HepG2 (cell line): ENCODE data around the gene RPH3AL. TPM values are rescaled to one million over a fixed set of nuclear protein-coding genes. Genes with fewer than 3 reads are reported as not detected.

Experiments used
- ATAC-seq: fragments of 200-7000 bp; cut with Tn5 transposase; 3 replicates; pipeline ENCODE4 v1.9.1; 2020; ENCODE audit warnings: mild to moderate bottlenecking, moderate library complexity
- BruUV-seq: library from RNA; stranded (reverse); fragments of 400-500 nt; replicated peaks from 2 replicates; lab custom pipeline; 2021; lab: Mats Ljungman, UMichigan
- CTCF ChIA-PET: fragments of 300-600 bp; formaldehyde crosslinking; extraction: SDS; loops from one replicate; lab custom pipeline; 2021; ENCODE audit warnings: low total read pairs, inconsistent platforms, low intra/inter-chr PET ratio; lab: Yijun Ruan, JAX
- POLR2A ChIA-PET: fragments of 350-600 bp; sonication (Branson Sonifier 250); formaldehyde crosslinking; loops from one replicate; lab custom pipeline; 2020; ENCODE audit warnings: antibody characterized with exemption, inconsistent platforms; lab: Yijun Ruan, JAX
- DNase-seq: peaks from one replicate; pipeline ENCODE4 v3.0.0-alpha.2; 2015; ENCODE audit warnings: low spot score
- FAIRE-seq: peaks from 3 replicates; lab custom pipeline; 2011; peaks lifted over from hg19 to GRCh38; lab: Jason Lieb, UNC
- H2AFZ ChIP-seq: one replicate; pipeline ENCODE4 v1.6.1; 2011; ENCODE audit warnings: low read length, inconsistent platforms
- H3K27ac ChIP-seq: fragments of 300-600 bp; 3 replicates; pipeline ENCODE4 v1.8.0; 2011; ENCODE audit warnings: mixed run types, mild to moderate bottlenecking, mixed read lengths, low read length, inconsistent platforms; ENCODE audit not compliant: insufficient read depth; ENCODE audit errors: extremely low read length
- H3K27me3 ChIP-seq, 2 experiments: fragments of 200-600 bp in 1 of 2; 2 replicates in 1 of 2; 3 replicates in 1 of 2; pipeline versions ENCODE4 v1.6.0 to v1.8.0; 2011; ENCODE audit warnings: low read length in 2 of 2, mild to moderate bottlenecking in 2 of 2, moderate library complexity in 2 of 2, inconsistent platforms in 1 of 2; ENCODE audit not compliant: insufficient read depth in 2 of 2, control insufficient read depth in 1 of 2
- H3K36me3 ChIP-seq, 2 experiments: fragments of 200-600 bp in 1 of 2; replicated peaks in 1 of 2; 2 replicates in 1 of 2; 3 replicates in 1 of 2; pipeline versions ENCODE4 v1.5.1 to v1.8.0; 2011; ENCODE audit warnings: low read length in 2 of 2, inconsistent platforms in 1 of 2; ENCODE audit not compliant: insufficient read depth in 2 of 2, control insufficient read depth in 1 of 2
- H3K4me1 ChIP-seq: 2 replicates; pipeline ENCODE4 v1.5.1; 2012; ENCODE audit warnings: low read length, inconsistent platforms; ENCODE audit not compliant: insufficient read depth
- H3K4me2 ChIP-seq: 2 replicates; pipeline ENCODE4 v1.6.0; 2011; ENCODE audit warnings: low read depth, low read length, inconsistent platforms
- H3K4me3 ChIP-seq, 3 experiments: fragments of 200-600 bp in 1 of 3; sonication (generic), shearing (Covaris generic) in 1 of 3; replicated peaks in 1 of 3; 2 replicates each; pipeline ENCODE4 v1.5.1; 2011 to 2016; ENCODE audit warnings: low read length in 3 of 3, inconsistent platforms in 2 of 3, low read depth in 2 of 3, mild to moderate bottlenecking in 2 of 3, control low read depth in 1 of 3, mixed read lengths in 1 of 3; ENCODE audit not compliant: insufficient read depth in 1 of 3
- H3K79me2 ChIP-seq: one replicate; pipeline ENCODE4 v1.6.1; 2011; ENCODE audit warnings: low read length, inconsistent platforms; ENCODE audit not compliant: insufficient read depth
- H3K9ac ChIP-seq: 2 replicates; pipeline ENCODE4 v1.6.0; 2011; ENCODE audit warnings: mild to moderate bottlenecking, low read depth, low read length, inconsistent platforms; ENCODE audit not compliant: insufficient read depth
- H3K9me3 ChIP-seq: 2 replicates; pipeline ENCODE4 v1.5.1; 2012; ENCODE audit warnings: mild to moderate bottlenecking, low read length
- H4K20me1 ChIP-seq: 2 replicates; pipeline ENCODE4 v1.6.0; 2011; ENCODE audit warnings: inconsistent platforms, mild to moderate bottlenecking, low read length, moderate library complexity; ENCODE audit not compliant: insufficient read depth
- DPF2 ChIP-seq: sonication (generic); formaldehyde crosslinking; IDR thresholded peaks from 2 replicates; pipeline ENCODE4 v1.4.0; 2020; ENCODE audit warnings: mild to moderate bottlenecking, low read depth, missing genetic modification reagents, borderline replicate concordance
- EZH2 ChIP-seq: conservative IDR thresholded peaks from 2 replicates; pipeline ENCODE4 v1.6.1; 2012; ENCODE audit warnings: mild to moderate bottlenecking, low read depth, low read length, moderate library complexity
- MED8 ChIP-seq: sonication (generic); formaldehyde crosslinking; IDR thresholded peaks from 2 replicates; pipeline ENCODE4 v1.8.1; 2023; ENCODE audit warnings: mild to moderate bottlenecking, missing genetic modification reagents; ENCODE audit not compliant: insufficient replicate concordance
- TOPORS ChIP-seq: sonication (generic); formaldehyde crosslinking; IDR thresholded peaks from 2 replicates; pipeline ENCODE4 v1.8.0; 2023; ENCODE audit warnings: mild to moderate bottlenecking, missing genetic modification reagents
- WGBS: methylation state at CpG from one replicate; pipeline ENCODE4 v1.1.6; 2017; ENCODE audit warnings: low lambda C conversion rate; 5-methylcytosine and 5-hydroxymethylcytosine counted together
- in situ Hi-C: cut with HindIII; loops from 2 replicates; pipeline ENCODE4 v1.10.0; 2017; ENCODE audit warnings: low pct_unique_long_range_greater_than_20kb; ENCODE audit not compliant: extremely low pct_ligation_motif_present
- intact Hi-C: fragments of 100-400 bp; cut with micrococcal nuclease; formaldehyde crosslinking; loops from one replicate; pipeline ENCODE4 v1.10.0; 2022; ENCODE audit not compliant: unreplicated experiment
- polyA plus RNA-seq, 8 experiments: library from polyadenylated mRNA; depleted of rRNA in 3 of 8; stranded (reverse) in 7 of 8; unstranded in 1 of 8; fragments of >200 nt; fragmentation: Illumina TruSeq in 4 of 8; extraction: Trizol in 4 of 8; gene quantifications; 2 replicates each; pipeline versions ENCODE4 v1.2.1 to v1.2.3, GENCODE V29; 2011 to 2016; ENCODE audit warnings: low read depth in 4 of 8, missing spikeins in 1 of 8, mixed read lengths in 1 of 8; ENCODE audit not compliant: insufficient read depth in 1 of 8
- total RNA-seq, 5 experiments: library from RNA; depleted of rRNA; stranded (reverse); fragments of >200 nt; fragmentation: Illumina TruSeq; extraction: Trizol; gene quantifications; 2 replicates each; pipeline ENCODE4 v1.2.3, GENCODE V29; 2016; ENCODE audit warnings: low read depth in 1 of 5
- TF ChIP-seq, protein P1 (sequence below), 2 experiments: sonication (generic) in 1 of 2; formaldehyde crosslinking in 1 of 2; IDR thresholded peaks; 2 replicates each; pipeline versions ENCODE4 v1.5.1 to v1.6.1; 2011 to 2020; ENCODE audit warnings: borderline replicate concordance in 1 of 2, low read depth in 1 of 2, low read length in 1 of 2, mild to moderate bottlenecking in 1 of 2, missing genetic modification reagents in 1 of 2, moderate library complexity in 1 of 2

The RPH3AL gene
- total and polyA plus RNA-seq, 2 of the 13 experiments (the other 11 are each of a cell fraction or from before 2014, with no cell fraction given) = 7.8 to 16.4 TPM

DNA sequence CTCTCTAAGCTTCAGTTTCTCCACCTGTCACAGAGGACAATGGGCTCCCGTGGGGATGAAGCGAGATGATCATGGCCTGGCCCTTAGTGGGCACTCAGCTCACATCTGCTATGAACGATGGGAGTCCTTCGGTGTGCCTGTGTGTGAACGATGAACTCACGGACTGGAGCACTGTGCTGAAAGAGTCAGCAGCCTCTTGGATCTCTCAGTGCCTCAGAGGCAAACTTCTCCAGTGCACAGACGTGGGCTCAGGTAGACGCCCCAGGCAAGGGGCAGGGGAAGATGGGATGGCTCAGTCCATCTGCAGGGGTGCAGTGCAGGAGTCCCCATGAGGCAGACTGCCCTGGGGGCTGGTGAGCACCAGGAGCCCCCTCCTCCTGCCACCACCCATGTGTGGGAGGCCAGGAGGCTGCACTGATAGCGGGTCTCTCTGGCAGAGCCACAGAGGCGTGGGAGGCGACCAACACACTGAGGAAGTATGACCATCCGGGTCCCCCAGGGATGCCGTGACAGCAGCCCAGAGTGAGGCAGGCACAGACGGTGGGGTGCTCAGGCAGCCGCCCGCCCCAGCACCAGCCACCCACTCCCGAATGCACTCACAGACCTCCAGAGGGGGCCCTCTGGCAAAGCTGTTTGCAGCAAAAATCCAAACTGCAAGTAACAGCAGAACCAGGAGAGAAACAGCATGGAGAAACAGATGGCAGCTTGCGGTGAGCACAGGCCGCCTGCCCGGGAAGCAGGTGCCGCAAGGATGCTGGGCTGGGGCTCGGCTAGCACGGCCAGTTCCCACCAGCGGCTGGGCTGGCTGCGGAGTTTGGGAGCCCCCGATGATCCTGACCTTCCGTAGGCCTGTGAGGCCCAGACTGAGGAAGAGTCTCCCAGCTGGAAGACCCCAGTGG lies 82.7 kb downstream of the RPH3AL start:
- BruUV-seq = no TSS peak
- no peaks in the 10 kb centered on the region for H3K79me2 ChIP-seq
- ATAC-seq (no peak), DNase-seq (no peak), FAIRE-seq (no peak)
- WGBS = 97% methylated on average over 15 of the region's 27 CpGs
- H3K27me3 ChIP-seq = no peaks in the 10 kb centered on the region
- no peaks in the 10 kb centered on the region for H4K20me1 ChIP-seq
- POLR2A ChIA-PET = no interaction called here
- no peaks in the 10 kb centered on the region for H3K9me3 ChIP-seq
- no peak overlapping the region for H3K4me3 ChIP-seq
- peaks cover 0 to 3% of the 10 kb centered on the region in 2 experiments; a peak in 2 of 5 replicates for H3K36me3 ChIP-seq
- in situ Hi-C loops = no loop called here
- no peaks in the 10 kb centered on the region for H3K4me1 ChIP-seq
- TF ChIP-seq DPF2 (CRISPR knock-in tag) = no peak
- TF ChIP-seq, protein P1, sequence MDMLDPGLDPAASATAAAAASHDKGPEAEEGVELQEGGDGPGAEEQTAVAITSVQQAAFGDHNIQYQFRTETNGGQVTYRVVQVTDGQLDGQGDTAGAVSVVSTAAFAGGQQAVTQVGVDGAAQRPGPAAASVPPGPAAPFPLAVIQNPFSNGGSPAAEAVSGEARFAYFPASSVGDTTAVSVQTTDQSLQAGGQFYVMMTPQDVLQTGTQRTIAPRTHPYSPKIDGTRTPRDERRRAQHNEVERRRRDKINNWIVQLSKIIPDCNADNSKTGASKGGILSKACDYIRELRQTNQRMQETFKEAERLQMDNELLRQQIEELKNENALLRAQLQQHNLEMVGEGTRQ (IDR thresholded peaks at IDR 0.05; ENCODE audit: low read depth, low read length) = no peak
- TF ChIP-seq, protein P1 (CRISPR knock-in tag; IDR thresholded peaks at IDR 0.05; ENCODE audit: borderline replicate concordance) = no peak
- TF ChIP-seq TOPORS (CRISPR knock-in tag) = no peak
- no peak for TF ChIP-seq EZH2
- TF ChIP-seq MED8 (CRISPR knock-in tag) = no peak
- TF ChIP-seq, all 625 proteins: peak for 0
- intact Hi-C loops = no loop called here
- no peak overlapping the region for H3K9ac ChIP-seq
- H2AFZ ChIP-seq = no peak overlapping the region
- CTCF ChIA-PET = no interaction called here
- H3K27ac ChIP-seq = no peak overlapping the region
- H3K4me2 ChIP-seq = no peak overlapping the region
